Skin epidermis (tissue), 12 donors: ENCODE results near the gene PLEKHG3.
"Not testable (repeated sequence)": the region's sequence is repeated elsewhere in the genome, so short reads cannot be mapped to it uniquely, and the experiment has no call there.

Experiments used
- H3K27ac ChIP-seq, 21 experiments: fragments of 200-600 bp; sonication (generic) in 11 of 21; one replicate each; pipeline ENCODE4 v1.5.0; 2020; ENCODE audit warnings: mild to moderate bottlenecking in 3 of 21, inconsistent platforms in 2 of 21, moderate library complexity in 2 of 21
- H3K4me3 ChIP-seq, 7 experiments: fragments of 200-600 bp; sonication (generic) in 2 of 7; one replicate each; pipeline ENCODE4 v1.5.0; 2020; ENCODE audit warnings: inconsistent platforms in 2 of 7, mild to moderate bottlenecking in 2 of 7, moderate library complexity in 1 of 7

Gene PLEKHG3

DNA sequence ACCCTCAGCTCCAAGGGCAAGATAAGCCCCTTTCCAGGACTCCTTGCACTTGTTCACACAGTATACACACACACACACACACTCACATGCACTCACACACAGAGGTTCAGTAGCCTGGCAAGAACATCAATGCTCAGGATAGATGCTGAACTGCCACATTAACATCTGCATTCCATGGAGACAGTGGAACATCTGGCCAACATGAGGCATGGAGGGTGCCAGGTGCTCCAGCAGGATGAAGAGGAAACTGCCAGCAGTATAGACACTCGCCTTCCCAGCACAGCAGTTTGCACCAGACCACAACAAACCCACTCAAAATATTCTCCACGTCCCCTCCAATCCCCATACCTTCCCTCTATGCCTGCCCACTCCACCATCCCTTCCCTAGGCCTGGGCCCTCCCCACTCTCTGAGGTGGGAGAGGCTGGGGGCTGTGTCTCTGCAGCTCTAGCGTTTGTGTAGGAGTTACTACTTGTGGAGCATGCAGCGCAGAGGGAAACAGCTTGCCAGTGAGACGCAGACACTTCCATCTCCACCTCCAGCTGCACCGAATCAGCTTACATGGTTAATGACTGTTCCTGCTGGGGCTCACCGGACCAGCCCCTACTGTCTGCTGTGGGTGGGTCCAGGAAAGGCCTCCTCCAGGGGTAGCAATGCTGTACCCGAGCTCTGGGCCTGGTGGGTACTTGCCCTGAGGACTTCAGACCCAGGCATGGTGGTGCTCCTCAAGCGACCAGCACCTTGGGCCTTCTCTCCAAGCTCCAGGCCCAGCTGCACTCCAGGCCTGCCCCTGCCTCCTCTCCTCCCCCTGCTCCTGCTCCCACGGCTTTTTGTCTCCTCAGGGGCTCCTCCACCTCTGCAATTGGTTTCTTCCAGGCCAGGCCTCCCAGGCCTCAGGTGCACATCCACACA is 18.6 kb upstream of the PLEKHG3 start:
- H3K27ac ChIP-seq, result no peak overlapping the region

DNA sequence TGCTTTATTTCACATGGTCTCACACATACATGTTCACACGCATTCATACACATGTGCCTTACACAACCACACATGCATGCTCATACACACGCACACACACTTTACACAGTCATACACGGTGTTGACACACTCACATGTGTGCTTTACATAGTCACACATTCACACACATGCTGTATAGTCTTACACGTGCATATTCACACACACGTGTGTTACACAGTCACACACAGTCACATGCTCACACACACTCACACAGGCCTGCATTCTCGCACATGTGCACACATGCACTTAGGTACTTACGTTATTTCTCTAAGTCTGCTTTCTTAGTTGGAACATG is 18.0 kb upstream of the PLEKHG3 start:
- H3K27ac ChIP-seq, result no peak overlapping the region
- H3K4me3 ChIP-seq, result no peak overlapping the region

More for the DNA sequence above, 18.6 kb upstream of the PLEKHG3 start:
- no peak overlapping the region for H3K4me3 ChIP-seq

DNA sequence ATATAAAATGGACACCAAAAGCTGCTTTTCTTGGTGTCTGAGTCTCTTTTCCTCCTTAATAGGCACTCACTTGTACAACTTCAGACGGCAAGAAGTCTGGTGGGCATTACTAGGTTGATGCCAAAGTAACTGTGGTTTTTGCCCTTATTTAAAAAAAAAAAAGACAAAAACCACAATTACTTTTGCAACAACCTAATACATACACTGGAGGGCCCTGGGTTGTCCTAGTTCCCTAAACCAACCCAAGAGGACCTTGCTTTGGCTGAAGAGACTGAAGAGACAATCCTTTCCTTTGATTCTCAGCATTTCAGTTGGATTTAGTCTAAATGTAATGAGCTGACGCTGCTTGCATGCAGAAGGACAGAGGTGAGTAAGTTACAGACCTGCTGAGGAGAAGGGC is 16.2 kb upstream of the PLEKHG3 start:
- Histone ChIP-seq H3K27ac (peak overlapping the region in 3 of 21 experiments; percentile 39 to 64 (median 44)), H3K4me3 (no peak overlapping the region)

DNA sequence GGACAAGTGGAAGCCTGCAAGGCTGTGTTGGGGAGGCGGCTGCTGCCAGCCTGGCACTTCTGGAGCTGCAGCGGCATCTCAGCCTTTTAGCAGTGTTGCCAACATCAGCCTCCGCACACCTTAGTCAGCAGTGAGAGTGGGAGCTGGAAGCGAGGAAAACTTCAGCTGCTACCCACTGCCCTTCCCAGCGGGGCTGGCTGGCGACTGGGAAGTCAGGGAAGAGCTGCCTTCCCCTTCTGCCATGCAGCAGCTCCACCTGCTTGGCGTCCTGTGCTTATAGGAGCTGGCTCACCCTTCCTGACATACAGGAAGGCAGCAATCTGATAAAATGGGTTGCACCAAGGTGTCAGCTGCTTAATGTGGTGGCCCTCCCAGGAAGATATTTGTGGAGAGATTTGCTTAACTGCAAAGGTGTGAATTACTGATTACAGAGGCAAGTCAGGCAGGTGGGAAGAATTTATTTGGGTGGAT is 15.4 kb upstream of the PLEKHG3 start:
- Histone ChIP-seq H3K27ac (peak overlapping the region in 7 of 21 experiments; percentile 8 to 64 (median 44)), H3K4me3 (no peak overlapping the region)

DNA sequence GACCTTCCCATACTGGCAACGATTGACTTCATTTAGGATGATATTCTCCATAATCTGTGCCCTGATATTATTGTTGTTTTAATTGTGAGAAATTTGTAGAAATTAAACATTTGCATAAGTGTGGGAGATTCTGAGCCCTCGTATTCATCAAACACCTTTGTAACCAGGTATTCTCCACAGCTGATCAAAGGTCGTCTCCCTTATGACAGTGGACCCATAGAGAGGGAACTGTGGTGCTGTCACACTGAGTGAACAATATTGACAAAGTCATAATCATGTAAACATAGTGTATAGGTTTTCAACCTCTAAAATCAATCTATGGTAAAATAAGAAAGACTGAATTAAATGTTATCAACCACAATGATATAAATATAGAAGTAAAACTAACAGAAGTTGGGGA is 14.9 kb upstream of the PLEKHG3 start:
- Histone ChIP-seq H3K4me3 (no peak overlapping the region), H3K27ac (peak overlapping the region in 5 of 21 experiments; percentile 8 to 50 (median 42))

DNA sequence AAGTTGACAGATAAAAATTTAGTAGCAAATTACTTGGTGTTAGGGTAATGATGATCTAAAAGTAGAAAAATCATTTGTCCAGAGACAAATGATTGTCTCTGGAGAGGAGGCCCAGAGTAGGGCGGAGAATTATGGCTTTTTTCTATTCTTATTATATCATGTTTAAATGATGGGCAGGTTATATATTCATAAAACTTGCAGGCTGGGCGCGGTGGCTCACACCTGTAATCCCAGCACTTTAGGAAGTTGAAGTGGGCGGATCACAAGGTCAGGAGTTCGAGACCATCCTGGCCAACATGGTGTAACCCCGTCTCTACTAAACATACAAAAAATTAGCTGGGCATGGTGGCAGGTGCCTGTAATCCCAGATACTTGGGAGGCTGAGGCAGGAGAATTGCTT is 13.6 kb upstream of the PLEKHG3 start:
- not testable (repeated sequence) for H3K4me3 ChIP-seq, H3K27ac ChIP-seq

DNA sequence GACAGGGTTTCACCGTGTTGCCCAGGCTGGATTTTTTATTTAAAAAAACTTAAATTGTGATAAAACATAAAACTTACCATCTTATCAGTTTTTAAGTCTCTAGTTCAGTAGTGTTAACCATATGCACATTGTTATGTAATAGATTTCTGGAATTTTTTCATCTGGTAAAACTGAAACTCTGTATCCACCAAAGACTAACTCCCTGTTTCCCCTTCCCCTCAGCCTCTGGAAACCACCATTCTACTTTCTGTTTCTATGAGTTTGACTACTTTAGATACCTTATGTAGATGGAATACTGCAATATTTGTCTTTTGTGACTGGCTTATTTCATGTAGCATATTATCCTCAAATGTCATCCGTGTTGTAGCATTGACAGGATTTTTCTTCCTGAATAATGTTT is 12.8 kb upstream of the PLEKHG3 start:
- H3K4me3 ChIP-seq, result no peak overlapping the region
- peak overlapping the region in 1 of 21 experiments; percentile 9 for H3K27ac ChIP-seq

DNA sequence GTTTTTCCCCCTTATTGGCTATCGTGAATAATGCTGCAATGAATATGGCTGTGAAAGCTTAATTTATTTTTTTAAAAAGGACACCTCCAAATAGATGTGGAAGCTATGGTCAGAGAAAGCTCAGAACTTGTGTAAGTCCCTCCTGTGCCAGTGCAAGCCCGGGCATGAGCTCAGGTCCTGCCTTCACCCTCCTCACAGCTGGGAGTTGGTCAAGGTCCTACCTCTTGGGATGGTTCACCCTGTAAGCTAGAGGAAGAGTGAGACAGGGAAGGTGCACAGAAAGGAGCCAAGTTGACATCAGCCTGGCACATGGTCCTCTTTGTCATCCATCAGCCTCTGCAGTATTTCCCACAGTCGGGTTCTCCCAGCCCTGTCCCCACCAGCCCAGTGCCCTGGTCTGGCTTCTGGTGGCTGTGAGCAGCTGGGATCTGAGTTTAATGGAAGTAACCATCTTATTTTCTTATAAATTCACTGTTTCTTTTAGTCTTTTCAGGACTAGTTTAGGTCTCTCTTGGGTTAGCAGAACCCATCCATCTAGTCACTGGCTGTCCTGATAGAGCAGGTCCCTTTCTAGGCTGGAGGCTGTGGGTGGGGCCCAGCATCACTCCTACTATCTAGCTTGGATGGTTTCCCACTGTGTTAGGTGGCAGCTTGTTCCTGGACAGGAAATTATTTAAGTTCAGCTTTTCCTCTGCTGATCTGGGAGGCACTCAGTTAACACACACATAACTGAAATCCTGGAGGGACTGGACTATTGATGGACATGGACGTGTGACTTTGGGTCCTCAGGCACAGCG is 11.8 kb upstream of the PLEKHG3 start:
- Histone ChIP-seq H3K27ac (peak overlapping the region in 1 of 21 experiments; percentile 35), H3K4me3 (no peak overlapping the region)

DNA sequence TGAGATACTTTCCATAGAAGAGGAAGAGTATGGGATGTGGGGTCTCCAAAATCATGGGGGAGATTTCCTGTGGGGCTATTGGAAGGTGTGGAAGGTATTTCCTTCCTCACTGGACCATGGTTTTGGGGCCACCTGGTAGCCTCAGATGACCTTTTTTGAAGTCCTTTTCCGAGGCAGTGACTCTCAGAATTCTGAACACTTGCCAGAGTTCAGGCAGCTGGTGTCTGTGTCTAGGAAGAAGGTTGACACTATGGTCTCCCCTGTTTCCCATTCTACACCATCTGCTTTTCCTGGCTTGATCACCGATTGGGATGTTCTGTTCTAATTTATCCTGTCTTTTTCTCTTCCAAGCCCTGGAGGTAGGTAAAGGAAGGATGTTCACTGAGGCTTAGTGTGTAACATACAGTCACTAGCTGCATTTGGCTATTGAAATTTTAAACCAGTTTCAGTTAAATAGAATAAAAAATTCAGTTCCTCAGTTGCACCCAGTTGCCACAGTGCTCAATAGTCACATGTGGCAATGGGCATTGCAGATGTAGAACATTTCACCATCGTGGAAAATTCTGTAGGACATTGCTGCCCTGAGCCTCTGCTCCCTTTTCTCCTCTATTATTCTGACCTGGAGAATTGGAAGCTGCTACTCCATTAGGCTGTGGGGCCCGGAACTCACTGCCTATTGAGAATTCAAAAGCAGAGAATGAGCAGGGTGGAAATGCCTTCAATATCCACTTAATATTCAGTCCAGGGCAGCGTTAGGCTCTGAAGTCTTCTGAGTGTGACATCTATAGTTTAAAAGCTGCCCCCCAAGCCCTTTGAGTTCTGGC is 11.0 kb upstream of the PLEKHG3 start:
- Histone ChIP-seq H3K27ac (peak overlapping the region in 1 of 21 experiments; percentile 23), H3K4me3 (no peak overlapping the region)

DNA sequence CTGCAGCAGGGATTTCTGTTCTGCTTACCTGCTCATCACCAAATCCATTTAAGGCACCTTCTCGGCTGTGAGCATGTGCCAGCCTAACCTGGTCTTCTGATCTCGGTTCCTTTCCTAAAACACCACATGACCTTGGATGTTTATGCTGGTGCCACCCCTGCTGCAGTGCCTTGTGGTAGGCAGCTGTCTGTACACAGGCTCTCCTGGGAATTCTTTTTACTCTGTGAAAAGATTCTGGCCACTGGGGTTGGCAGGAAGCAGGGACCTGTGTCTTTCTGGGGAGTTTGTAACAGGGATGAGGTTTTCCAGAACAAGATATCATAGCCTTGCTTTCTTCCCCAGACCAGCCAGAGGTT is 10.4 kb upstream of the PLEKHG3 start:
- no peak overlapping the region for H3K4me3 ChIP-seq
- H3K27ac ChIP-seq, result peak overlapping the region in 1 of 21 experiments; percentile 23

DNA sequence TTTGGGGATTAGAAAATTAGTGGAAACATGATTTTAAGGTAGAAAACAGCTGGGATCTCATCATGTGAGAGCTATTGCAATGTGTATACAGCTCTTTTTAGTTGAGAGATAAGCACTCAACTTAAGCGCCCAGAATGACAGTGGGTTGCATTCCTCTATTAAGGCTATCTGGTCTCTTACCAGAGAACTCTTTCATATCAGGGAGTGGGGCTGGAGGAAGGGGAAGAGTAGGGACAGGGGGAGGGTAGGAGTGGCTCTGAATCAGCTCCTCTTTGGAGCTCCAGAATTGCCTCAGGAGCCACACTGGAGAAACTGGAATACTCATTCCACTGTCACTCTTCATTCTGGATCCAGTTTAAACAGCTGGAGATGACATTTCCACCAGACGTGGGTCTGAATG is 9.2 kb upstream of the PLEKHG3 start:
- Histone ChIP-seq H3K4me3 (no peak overlapping the region), H3K27ac (no peak overlapping the region)

DNA sequence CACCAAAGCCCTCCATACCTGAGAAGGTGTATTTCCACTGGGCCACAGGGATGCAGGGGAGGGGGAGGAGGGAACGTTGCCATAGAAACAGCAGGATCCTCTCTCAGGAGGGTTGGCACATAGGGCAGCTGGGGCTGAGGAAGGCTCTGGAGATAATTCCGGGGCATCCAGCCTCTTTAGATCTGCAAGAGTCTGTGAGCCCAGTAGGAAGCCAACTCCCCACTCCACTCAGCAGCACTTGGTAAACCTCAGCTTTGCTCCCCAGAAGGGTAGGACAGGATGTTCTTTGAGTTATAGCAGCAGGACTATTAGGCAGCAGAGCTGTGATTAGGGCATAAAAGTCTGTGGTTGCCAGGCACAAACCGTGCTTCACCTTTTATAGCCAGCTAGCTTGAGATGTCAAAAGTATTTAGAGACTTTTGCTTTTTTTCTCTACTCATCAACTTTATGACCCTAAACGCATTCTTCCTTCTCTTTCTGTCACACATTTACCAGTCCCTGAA is 7.8 kb upstream of the PLEKHG3 start:
- no peak overlapping the region for H3K4me3 ChIP-seq
- H3K27ac ChIP-seq, result peak overlapping the region in 1 of 21 experiments; percentile 29

DNA sequence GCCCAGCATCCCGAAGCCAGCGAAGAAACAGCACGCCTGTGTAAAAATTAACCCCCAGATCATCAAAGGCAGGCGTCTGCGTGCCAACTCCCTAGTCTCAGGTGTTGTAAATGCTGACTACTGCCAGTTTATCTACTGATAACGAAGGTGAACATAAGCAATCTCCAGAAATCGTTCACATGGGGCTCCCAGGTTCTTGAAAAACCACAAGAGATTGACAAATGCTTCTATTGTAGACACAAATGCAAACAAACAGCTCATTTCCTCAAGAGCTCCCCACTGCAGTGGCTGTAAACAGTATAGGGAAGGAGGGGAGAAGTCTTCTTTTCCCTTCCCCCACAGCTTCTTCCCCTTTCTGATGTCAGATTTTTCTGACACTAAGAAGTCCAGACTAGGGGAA is 5.3 kb upstream of the PLEKHG3 start:
- Histone ChIP-seq H3K4me3 (no peak overlapping the region), H3K27ac (peak overlapping the region in 3 of 21 experiments; percentile 7 to 59 (median 37))

DNA sequence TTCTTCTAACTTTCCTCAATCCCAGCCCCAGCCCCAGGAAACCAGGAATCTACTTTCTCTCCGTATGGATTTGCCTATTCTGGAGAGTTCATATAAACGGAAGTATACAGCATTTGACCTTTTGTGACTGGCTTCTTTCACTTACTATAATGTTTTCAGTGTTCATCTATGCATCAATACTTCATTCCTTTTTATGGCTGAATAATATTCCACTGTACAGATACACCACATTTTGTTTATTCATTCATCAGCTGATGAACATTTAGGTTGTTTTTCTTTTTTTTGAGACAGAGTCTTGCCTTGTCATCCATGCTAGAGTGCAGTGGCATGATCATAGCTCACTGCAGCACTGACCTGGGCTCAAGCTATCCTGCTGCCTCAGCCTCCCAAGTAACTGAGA is 3.9 kb upstream of the PLEKHG3 start:
- Histone ChIP-seq H3K4me3 (no peak overlapping the region), H3K27ac (no peak overlapping the region)

DNA sequence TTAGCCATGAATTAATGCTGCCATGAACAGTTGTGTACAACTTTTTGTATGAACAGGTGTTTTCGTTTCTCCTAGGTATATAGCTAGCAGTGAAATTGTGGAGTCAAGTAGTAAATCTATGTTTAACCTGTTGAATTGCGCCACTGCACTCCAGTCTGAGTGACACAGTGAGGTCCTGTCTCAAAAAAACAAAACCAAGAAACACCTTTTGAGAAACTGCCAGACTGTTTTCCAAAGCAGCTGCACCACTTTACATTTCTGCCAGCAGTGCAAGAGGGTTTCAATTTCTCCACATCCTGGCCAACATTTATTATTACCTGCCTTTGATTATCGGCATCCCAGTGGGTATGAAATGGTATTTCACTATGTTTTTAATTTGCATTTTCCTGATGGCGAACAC is 3.3 kb upstream of the PLEKHG3 start:
- Histone ChIP-seq H3K27ac (no peak overlapping the region), H3K4me3 (no peak overlapping the region)

DNA sequence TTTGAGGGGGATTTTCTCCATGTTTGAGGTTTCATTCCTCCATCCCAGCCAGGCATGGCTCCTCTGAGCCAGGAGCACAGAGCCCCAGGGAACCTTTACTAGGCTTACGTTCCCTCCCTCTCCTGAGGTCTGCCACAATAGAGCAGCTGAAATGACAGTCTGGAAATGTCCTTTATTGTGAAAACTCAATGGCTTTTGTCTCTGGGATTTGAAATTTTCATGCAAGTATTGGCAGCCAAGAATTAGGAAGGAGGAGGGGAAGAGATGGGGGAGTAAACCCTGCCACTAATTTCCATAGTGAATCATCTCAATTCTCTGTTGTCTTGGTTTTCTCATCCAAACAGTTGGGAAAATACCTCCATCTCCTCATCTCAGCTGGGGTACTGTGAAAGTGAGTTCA is 2.6 kb upstream of the PLEKHG3 start:
- H3K4me3 ChIP-seq, result no peak overlapping the region
- no peak overlapping the region for H3K27ac ChIP-seq

DNA sequence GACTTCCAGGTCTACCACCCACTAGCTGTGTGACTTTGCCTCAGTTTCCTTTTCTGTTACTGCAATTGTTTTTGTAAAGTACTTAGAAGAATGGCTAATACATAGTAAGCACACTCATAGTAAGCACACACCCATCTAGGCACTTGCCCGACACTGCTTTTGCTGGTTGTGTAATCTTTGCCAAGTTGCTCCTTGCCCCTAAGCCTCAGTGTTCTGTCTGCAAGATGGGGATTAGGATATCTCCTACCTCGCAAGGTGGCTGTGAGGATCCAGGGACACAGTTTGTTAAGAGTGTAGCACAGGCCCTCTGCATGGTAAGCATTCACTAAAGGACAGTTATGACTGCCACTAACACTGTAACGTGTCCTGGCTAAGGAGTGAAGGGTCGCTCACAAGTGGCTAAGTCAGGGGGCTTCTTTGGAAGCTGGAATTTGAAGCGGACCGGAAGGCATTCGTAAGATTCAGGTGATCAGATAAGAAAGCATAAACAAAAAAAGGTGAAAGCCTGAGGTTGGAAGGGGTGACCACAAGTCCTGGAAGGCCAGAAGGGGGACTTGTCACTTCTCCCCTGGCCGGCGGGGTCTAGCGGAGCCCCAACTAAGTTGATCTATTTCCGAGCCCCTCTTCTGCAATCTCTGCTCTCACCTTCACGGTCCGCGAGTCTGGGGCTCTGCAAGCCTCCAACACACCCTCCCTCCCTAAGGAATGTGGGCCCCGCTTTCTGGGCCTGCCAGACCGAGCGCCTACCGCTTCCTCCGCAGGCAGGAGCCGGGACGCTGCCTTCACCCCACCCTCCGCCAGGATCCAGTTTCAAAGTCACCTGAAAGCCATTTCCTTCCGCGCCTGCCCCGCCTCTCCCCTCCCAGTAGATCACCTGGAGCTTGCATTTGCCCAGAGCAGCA is 1.5 kb upstream of the PLEKHG3 start:
- peak overlapping the region in 13 of 21 experiments; percentile 2 to 98 (median 87) for H3K27ac ChIP-seq
- peak overlapping the region in 3 of 7 experiments; percentile 64 to 90 (median 80) for H3K4me3 ChIP-seq

DNA sequence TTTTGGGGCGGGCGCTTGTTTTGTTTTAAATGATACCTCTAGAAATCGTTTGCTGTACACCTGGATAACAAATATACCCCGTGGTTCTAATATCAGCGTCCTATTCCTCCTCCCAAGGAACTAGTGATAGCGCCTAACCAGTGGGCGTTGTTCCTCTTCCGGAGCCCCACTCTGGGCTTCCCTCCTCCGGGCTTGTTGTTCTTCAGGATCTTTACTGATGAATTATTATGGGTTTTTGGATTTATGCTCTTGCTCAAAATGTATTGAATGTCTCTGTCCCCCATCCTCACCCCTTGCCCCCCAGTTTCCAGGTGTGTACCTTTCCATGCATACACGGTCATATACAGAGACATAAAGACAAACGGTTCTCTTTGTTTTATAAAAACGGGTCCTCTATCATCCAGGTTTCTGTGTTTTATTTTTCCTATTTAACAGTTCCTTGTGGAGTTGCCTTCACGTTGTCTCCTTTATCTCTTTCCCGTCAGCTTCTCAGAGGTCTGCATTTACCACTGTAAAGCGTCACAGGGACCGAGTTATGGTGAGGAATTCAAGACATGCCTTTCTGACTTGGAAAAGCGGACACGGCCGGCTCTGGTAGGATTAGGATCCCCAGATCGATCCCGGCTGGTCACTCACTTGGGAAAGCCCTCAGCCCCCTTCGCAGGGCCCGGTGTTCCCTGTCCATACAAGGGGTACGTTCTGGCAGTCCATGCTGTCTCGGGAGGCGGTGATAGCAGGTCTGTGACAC is 655 bp upstream of the PLEKHG3 start:
- Histone ChIP-seq H3K27ac (peak overlapping the region in 20 of 21 experiments; percentile 82 to 98 (median 90)), H3K4me3 (peak overlapping the region; percentile 62 to 90 (median 80))
